GM21423 (cell line): Measurements from ENCODE around the gene MTRF1L.
A peak's percentile ranks its signal among the peaks of the same experiment; 100 is the strongest.

Source experiments
- ATAC-seq: cut with Tn5 transposase; IDR thresholded peaks from one replicate; pipeline ENCODE4 v1.9.1; 2021; ENCODE audit warnings: mild to moderate bottlenecking, moderate library complexity; ENCODE audit not compliant: unreplicated experiment

MTRF1L gene, protein sequence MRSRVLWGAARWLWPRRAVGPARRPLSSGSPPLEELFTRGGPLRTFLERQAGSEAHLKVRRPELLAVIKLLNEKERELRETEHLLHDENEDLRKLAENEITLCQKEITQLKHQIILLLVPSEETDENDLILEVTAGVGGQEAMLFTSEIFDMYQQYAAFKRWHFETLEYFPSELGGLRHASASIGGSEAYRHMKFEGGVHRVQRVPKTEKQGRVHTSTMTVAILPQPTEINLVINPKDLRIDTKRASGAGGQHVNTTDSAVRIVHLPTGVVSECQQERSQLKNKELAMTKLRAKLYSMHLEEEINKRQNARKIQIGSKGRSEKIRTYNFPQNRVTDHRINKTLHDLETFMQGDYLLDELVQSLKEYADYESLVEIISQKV

DNA sequence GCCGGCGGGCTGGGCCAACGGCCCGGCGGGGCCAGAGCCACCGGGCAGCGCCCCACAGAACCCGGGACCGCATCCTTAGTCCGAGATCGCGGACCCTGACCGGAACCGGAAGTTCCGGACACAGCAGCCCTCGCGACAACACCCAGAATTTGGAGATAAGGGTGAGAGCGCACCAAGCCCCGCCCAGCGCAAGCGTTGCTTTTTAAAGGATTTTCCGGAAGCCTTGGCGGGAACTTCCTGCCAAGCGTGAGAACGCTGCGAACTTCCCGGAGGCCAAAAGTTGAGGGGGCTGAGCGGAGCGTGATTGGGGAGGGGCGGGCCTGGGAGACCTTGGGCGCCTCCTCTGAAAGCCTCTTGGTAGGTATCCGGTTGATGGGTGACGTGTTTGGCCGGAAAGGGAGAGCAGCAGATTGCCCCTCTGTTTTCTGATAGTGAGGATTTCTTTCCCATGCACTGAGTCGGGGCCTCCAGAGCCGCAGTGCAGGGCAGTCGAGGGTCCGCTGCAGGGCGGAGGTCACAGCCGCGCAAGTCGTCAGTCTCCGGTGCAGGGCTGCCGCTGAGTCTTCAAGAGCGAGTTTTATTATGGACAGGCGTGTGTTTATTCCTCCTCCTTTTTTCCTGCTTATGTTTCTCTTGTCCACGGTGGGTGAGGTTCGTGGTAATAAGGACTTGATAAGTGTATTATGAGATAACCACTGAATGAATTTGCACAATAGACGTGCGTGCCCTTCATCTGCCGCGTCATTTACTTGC lies at the start of gene MTRF1L:
TSS of gene MTRF1L (minus strand) at position 97 of the 753 bp plus-strand sequence. CDS start at position 73, 24 bp downstream.
- ATAC-seq, result peak; percentile 92

DNA sequence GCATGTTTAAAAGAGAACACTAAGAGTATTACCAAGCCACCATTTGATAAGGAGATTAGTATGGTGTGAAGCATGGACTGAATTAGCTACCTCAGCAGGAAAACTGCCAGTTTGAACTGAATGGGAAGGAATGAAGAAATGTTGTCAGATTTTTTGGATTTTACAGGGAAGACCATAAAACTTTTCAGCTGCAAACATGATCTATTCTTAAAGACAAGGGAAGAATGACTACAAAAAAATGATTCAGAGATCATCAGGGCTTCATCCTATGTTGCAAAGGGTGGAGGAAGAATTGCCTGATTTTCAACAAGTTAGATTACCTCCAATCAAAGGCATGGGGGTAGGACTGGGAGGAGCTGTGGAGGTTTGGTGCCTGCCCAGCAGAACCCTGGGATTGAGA lies 49.3 kb upstream of the MTRF1L start:
- ATAC-seq, result no peak

DNA sequence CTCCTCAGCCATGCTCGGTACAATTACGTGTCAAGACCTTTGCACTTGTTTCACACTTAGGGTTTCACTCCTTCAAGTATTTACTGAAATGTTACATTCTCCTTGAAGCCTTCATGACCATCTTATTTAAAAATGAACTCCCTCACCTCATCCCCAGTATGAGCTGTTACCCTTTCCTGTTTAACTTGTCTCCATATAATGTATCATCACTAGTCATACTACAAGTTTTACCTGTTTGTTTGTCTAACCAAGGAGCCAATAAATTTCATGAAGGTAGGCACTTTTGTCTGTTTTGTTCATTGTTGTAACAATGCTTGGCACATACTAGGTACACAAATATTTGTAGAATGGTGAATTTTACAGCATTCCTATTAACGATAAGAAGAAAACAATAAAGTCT lies 46.1 kb upstream of the MTRF1L start:
- ATAC-seq, result no peak

DNA sequence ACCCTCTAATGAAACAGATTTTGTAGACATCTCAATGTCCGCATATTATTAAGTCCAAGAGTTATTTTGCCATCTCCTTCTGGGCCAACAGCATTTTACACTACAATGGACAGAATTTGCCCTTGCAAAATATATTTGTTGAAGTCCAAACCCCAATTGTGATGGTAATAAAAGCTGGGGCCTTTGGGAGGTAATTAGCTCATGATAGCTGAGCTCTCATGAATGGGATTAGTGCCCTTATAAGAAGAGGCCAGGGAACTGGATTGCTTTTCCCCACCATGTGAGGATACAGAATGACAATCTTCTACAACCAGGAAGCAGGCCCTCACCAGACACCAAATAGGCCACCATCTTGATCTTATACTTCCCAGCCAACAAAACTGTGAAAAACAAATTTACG lies 44.9 kb upstream of the MTRF1L start:
- no peak for ATAC-seq

DNA sequence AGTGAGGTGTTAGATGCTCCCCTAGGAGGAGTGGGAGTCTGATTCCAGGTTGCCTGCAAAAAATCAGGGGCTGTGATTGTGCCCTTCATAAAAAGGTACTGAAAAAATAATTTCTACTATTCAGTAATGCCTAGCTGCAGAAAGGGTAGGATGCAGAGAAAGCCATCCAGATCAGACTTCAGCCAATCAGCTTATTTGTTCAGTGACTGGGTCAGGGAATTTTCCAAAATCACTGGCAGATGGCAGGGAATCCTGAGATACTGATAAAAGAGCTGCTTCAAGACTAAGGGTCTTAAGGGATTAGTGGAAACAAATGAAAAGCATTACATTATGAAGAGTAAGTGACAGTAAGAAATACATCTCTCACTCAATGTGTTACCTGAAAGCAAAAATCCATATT lies 42.8 kb upstream of the MTRF1L start:
- ATAC-seq, result no peak

DNA sequence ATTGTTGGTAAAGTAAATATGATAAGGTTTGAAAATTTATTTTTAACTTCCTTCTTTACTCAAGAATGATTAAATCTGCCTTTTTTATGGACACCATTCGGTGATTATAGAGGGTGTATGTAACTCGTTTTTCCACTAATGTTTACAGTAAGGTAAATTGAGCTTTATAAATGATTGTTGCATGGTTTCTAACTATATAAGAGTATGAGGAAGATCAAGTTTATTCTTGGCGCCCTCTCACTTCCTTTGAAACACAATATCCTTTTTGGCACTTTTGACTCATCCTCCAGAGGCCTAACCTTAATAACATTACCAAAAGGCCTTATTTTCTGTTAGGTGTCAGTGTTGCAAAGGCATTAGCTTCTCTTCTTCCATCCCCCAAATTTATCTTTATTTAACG lies 41.8 kb upstream of the MTRF1L start:
- no peak for ATAC-seq

DNA sequence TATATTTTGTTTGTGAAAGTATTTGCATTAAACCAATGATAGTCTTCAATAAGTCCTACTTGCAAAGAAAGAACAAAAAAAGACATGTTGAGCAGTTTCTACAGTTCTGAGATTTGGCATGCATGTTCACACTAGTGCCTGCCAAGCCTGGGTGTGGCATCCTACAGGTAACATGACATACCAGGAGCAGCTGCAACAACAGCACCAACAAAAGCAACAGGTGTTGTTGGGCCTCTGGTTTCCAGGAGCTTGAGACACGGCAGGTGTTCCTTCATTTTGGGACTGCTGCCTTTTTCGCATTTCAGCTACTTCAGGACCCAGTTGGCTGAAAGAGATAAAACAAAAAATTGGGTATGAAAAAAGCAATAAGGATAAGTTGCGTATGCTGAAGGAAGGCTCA lies 41.2 kb upstream of the MTRF1L start:
- ATAC-seq, result no peak

DNA sequence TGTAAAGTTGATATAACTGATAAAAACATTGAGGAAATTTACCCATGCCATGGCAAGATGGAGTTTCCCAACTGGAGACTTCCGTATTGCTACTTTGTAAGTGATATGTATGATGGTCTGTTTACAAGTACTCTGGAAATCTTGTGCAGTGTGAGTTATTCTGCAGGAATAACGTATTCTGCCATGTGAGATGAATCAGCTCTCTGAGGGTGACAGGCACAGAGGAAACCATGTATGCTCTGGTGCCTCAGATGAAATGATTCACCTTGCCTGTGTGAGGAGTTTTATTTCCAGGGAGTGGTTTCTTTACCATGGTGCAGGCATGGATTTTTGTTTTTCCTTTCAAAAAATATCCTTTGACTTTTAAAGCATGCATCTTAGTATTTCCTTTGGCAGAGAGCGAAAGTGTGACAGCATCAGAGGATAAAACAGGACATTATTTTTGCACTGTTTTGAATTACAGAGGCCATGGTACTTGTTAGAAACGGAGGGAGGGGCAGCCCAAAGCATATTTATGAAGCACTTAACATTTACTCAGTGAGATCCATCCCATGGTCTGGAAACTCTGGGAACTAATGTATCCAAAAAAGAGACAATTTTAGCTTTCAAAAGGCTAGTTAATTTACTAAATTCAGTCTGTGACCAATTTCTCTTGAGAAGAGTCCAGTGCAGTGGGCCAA lies 36.0 kb upstream of the MTRF1L start:
- ATAC-seq, result no peak

DNA sequence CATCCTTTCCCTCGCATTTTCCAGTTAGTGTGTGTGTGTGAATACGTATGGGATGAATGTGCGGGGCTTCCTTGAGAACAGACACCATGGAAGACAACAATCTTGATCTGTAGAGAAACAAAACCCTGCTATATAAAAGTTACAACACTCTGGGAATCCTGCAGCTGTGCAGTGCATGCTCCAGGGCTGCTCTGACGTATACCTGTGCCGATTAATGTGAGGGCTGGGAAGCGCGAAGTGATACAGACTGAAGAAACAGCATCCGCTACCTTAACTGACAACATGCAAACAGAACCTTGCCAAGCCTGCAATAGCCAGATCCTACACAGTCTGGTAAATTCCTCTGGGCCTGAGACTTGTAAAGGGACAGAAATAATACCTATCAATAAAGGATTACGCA lies 31.6 kb upstream of the MTRF1L start:
- ATAC-seq, result no peak

DNA sequence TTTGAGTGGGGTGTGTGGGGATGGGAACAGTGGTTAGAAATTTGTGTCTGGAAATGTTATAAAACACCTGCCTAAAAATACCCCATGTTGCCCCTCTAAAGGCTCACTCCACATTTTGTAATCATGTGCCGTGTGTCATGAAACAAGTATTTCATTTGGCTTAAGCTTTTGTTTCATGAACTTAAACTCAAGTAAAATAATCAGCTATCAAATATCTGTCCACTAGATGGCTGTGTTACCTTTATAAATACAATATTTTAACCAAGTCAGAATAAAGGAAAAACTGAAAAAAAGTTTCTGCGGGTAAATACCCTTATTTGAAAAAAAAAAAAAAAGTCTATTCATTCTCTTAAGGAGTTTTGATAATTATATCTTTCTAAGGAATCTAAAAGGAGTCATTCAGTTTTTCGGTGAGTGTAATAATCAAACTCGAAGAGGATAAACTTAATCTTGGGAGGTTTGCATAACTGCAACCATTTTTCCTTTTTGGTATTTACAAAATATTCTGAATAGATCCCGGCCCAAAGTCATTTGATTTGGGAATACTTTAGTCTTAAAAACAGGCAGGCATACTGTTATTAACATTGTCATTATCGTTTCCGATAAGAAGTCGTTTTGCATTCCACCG lies 29.9 kb upstream of the MTRF1L start:
- ATAC-seq, result no peak

DNA sequence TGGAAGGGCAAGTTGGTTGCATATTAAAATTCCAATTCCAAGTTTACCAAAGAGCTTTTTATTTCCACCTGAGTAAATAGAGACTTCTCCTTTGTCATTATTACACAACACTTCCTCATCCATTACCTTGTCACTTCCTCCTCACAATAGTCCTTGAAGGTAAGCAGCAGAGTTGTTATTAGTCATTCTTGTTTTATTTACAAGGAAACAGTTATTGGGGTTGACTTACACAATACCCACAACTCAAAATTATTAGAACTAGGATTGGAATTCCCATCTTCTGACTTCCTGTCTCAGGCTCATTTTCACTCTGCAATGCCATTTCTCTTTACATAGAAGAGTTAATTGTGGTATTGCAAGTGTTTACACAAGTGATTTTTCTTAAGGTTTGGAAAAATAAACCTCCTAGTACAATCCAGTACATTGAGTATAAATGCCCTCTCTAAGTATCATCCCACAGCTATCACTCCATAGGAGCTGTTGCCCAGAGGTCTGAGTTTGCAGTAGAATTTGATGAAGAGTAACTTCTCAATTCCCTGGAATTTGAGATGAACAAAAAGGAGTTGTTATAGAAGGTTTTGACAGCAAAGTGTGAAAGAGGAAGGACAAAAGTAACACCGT lies 28.9 kb upstream of the MTRF1L start:
- no peak for ATAC-seq

DNA sequence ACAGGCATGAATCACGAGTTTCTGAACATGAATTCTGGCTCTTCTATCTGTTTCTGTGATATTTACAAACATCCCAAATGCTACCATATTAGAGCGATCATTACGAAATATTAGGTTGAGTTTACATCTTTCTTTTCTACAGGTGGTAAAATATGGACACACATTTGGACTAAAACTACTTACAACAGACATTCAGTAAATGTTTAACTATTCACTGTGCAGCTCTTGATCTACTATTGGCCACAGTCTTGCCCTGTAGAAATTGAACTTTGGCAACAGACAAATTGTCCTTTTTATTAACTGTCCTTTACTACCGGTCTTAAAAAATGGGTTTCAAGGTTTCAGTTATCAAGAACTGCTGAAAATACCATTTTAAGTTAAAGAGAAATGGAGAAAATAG lies 26.5 kb upstream of the MTRF1L start:
- no peak for ATAC-seq

DNA sequence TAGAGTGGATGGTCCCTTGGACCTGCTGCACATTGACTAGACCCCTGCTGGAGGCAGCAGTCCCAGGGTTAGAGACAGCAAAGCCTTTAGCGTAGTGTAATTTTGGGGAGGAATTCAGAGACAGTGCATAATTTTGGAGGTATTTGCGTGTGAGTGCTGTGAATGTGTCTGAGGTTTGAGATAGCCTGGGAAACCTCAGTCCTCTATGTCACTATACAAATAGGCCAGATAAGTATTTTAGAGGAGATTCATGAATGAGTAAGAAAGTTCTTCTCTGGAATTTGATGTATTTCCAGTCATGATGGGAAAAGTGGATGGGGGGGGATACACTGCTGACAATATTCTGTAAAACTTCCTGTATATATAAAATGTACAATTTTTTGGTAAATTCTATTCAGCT lies 25.8 kb upstream of the MTRF1L start:
- ATAC-seq, result no peak

DNA sequence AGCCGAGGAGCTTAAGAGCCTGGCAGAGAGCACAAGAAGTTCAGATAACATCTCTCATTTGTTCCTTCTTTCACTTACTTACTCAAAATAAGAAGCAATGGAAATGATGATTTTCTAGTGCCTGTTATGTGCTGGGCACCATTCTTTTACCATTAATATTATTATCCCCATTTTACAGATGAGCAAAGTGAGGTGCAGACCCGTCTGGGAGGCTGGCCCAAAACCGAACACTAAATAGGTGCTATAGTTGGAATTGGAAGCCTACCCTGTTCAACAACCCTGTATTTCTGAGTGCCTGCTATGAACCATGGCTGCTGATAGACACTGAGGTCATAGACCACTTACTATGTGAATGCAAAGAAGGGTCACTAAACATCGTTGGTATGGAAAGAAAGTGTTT lies 25.0 kb upstream of the MTRF1L start:
- ATAC-seq, result no peak

DNA sequence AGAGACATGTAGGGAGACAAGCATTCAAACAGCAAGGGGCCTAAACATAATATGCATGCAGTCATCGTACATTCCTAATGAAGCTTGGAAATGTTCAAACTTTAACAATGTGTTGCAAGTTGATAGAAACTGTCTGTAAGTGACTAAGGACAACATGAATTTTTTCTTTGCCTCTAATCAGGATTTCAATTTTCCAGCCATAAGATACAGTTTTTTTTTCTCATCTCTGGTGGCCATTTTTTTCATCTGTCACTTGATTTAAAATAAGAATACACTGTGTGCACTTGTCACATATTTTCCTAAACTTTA lies 22.2 kb upstream of the MTRF1L start:
- ATAC-seq, result no peak

DNA sequence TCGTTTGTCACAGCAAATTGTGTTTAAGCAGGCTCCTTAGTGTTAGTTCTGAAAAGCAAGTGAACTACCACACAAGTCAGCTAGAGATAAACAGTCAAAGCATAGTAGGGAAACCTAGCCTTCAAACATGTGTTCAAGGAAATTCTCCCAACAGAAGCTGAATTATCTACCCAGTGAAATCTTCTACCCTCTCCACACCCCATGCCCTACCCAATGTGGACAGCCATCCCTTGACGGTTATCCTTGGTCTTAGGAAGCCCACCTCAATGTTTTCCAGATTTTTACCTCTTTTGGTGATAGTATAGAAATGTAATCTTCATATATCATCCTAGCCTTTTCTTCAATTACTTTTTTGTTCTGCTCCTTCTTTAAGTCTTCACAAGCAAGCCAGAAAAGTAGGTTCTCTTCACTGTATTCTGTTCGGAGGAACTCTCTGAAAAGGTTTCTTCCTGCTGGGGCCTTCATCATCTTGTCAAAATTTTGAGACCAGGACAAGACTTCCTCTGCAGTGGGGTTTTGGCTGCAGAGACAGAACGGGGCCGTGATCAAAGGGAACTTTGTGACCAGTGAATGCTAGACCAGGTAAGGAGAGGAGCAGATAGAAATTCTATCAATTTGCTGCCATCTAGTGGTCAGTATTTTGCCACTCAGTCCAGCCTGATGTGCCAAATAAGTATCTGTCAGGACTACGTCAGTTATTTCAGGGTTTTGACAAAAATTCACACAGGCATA lies 21.6 kb upstream of the MTRF1L start:
- peak; percentile 99 for ATAC-seq

DNA sequence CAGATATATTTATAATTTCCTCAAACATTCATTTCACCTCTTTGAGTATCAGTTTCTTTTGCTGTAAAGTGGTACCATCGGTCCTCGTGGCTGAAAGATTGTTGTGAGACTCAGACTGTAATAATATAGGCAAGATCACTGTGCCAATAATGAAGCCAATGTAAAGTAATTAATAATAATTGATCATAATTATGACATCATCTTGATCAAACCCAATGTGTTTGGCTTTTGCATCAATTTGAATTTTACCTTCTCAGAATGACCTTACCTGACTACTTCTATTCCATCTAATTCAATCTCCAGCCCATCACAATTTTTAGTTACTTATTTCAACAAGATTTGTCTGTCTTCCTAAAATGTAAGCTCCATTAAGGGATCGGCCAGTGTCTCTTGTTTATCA lies 15.8 kb upstream of the MTRF1L start:
- ATAC-seq, result no peak

DNA sequence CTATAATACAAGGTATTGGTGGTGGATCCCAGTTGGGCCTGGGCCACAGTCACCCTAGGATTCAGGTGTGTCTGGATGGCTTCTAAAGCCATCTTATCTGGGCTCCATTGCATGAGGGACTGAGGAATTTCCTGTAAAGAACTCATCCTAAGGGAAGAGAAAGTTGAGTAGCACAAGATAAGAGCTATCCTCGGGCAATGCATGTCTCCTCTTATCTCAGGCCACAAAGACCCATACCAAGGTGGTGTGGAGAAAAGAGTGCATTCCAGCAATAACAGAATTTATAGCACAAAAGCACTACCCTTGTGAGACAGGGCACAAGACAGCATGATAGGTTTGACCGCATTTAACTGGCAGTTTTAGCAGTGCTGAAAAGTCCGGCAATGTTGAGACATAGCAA lies 14.3 kb upstream of the MTRF1L start:
- no peak for ATAC-seq

DNA sequence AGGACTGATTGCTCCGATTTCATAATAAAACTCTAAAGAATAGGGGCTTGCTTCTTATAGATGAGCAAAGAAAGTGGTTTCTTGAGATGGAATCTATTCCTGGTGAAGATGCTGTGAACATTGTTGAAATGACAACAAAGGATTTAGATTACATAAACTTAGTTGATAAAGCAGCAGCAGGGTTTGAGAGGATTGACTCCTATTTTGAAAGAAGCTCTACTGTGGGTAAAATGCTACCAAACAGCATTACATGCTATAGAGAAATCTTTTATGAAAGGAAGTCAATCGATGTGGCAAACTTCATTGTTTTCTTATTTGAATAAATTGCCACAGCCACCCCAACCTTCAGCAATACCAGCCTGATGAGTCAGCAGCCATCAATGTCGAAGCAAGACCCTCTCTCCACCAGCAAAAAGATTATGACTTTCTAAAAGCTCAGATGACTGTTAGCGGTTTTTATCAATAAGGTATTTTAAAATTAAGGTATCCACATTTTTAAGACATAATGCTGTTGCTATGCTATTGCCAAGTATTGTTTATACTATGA lies 12.7 kb upstream of the MTRF1L start:
- ATAC-seq, result no peak

DNA sequence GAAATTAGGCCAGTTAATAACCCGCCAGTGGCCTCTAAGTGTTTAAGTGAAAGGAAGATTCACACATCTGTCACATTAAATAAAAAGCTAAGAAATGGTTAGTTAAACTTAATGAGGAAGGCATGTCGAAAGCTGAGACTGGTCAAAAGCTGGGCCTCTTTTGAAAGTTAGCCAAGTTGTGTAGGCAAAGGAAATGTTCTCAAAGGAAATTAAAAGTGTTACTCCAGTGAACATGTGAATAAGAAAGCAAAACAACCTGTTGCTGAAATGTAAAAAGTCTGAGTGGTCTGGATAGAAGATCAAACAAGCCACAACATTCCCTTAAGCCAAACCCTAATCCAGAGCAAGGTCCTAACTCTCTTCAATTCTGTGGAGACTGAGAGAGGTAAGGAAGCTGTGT lies 10.9 kb upstream of the MTRF1L start:
- ATAC-seq, result no peak
